Renal cortex interstitium (tissue), 11 donors: ENCODE data around the gene DEF6. TPM values are rescaled to one million over a fixed set of nuclear protein-coding genes. Genes with fewer than 3 reads are reported as not detected.
"Not testable (repeated sequence)": the region's sequence is repeated elsewhere in the genome, so short reads cannot be mapped to it uniquely, and the experiment has no call there.

Source experiments
- DNase-seq, 11 donors: peaks; one replicate each; pipeline ENCODE4 v3.0.0-alpha.2; 2013; ENCODE audit warnings: low read depth in 9 of 11, low spot score in 4 of 11; ENCODE audit errors: extremely low read depth in 1 of 11
- polyA plus RNA-seq, 3 donors: library from polyadenylated mRNA; unstranded; fragments of 120-200 nt; gene quantifications; one replicate each; pipeline ENCODE4 v1.2.1, GENCODE V29; 2013; ENCODE audit not compliant: insufficient read length in 3 of 3

DEF6 gene
- polyA plus RNA-seq, 3 donors, result 3.9 to 5.2 (median 4.8) TPM

DNA sequence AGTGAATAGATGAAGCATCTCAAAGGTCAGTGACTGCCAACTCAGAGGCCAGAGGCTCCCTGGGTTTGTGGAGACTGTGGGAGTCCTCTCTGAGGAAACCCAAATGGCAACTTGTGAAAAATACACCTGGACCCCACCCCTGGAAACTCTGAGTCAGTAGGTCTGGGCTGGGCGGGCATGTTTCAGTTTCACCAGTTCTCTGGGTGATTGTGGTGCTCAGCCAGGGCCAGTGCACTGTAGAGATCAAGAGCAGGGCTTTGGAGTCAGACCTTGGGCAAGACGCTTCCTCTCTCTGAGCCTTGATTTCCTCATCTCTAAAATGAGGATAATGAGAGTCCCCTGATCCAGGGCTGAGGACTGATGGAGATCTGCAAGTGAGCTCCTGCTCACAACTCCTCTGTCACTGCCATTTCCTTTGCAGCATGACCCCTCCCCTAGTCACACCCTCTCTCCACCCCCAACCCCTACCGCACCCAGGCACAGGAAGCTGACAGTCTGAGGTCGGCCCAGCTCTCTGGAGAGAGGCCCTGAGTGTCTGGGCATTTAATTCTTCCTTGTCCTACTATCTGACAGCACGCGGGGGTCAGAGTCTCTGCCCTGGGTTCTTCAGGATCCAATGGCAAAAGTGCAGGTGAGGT, 5.1 kb downstream of the DEF6 start:
- DNase-seq, result no peak

- no peak for DNase-seq
Measured at GRCh38 chr6:35304299-35304698, 6.7 kb downstream of the DEF6 start.

- DNase-seq, result no peak
Measured at GRCh38 chr6:35305117-35305516, 7.5 kb downstream of the DEF6 start.

DNA sequence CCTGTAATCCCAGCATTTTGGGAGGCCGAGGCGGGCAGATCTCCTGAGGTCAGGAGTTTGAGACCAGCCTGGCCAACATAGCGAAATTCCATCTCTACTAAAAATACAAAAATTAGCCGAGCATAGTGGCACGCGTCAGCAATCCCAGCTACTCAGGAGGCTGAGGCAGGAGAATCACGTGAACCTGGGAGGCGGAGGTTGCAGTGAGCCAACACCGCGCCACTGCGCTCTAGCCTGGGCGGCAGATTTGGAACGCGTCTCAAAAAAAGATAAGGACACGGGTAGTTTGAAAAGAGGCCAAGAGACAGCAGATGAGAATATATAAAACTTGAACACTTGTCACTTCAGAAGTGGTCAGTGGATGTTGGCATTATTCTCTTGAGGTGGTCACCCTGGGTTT, 9.5 kb downstream of the DEF6 start:
- DNase-seq, result not testable (repeated sequence)

GRCh38 chr6:35308543-35308942, 10.9 kb downstream of the DEF6 start:
- not testable (repeated sequence) for DNase-seq

- DNase-seq, result no peak
Measured at GRCh38 chr6:35309611-35310264, 12.1 kb downstream of the DEF6 start.

- DNase-seq, result no peak
Measured at GRCh38 chr6:35310265-35310831, 12.7 kb downstream of the DEF6 start.

DNA sequence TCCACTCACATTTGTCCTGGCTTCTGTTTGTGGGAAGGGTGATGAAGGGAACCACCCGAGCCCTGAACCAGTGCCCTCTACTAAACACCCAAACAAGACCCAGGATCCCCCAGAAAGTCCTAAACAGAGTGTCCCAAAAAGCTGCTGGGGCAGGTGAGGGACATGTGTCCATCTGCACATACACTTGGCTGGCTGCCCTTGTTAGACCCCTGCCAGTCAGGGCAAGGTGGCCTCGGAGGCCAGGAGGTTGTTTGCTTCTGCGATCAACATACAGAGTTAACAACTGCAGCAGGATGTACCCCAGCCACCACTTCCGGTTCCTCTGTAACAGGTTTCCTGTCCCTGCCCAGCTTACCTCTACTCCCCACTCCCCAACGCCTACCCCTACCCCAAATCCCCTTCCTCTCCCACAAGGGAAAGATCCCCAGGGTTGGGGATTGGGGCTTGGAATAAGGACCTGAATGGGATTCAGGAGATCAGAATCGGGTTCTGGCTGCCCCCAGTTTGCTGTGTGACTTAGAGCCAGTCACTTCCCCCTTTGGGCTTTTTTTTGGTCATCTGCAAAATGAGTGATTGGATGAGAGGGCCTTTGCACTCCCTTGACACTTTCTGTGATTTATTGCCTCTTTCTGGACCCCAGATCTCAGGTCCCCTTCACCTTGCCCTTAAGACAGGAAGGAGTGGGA, 13.9 kb downstream of the DEF6 start:
- DNase-seq, result no peak

DNA sequence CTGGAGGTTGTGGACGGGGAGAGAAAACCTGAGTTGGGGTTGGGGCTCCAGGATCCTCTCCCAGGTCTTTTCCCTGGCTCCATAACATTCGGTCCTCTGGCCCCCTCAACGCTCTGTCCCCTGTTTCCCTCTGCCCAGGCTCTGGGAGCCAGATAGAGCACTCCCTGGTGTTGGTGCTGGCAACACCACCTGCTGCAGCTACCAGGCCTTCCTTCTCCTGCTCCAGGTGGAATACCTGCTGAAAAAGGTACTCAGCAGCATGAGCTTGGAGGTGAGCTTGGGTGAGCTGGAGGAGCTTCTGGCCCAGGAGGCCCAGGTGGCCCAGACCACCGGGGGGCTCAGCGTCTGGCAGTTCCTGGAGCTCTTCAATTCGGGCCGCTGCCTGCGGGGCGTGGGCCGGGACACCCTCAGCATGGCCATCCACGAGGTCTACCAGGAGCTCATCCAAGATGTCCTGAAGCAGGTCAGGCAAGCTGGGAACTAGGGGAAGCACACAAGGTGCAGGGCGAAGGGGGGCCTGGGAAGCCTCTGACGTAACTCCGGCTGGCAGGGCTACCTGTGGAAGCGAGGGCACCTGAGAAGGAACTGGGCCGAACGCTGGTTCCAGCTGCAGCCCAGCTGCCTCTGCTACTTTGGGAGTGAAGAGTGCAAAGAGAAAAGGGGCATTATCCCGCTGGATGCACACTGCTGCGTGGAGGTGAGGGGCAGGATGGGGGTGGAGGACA, 14.6 kb downstream of the DEF6 start:
- DNase-seq, result no peak

DNA sequence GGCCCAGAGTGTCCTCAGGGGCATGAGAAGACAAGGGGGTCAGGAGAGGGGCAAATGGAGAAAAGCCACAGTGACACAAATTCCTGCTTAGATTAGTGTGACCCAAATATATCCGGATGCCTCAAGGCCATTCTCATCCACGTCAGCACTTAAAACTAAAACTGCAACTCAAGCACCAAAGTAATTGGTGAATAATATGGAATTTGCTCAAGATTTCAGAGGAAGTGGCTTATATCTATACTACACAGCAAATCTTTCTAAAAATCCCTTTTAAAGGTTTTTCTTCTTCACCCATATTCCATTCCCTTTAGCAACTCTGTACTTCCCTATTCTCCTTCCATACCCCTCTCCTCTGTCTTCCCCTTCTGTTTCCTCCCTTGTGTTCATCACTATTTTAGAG, 15.2 kb downstream of the DEF6 start:
- no peak for DNase-seq

GRCh38 chr6:35317483-35318195, 20.0 kb downstream of the DEF6 start:
- DNase-seq, result peak in 2 of 11 donors; percentile 15 to 20

- DNase-seq, result peak in 10 of 11 donors; percentile 47 to 84 (median 75)
Measured at GRCh38 chr6:35318196-35319171, 20.9 kb downstream of the DEF6 start.

DNA sequence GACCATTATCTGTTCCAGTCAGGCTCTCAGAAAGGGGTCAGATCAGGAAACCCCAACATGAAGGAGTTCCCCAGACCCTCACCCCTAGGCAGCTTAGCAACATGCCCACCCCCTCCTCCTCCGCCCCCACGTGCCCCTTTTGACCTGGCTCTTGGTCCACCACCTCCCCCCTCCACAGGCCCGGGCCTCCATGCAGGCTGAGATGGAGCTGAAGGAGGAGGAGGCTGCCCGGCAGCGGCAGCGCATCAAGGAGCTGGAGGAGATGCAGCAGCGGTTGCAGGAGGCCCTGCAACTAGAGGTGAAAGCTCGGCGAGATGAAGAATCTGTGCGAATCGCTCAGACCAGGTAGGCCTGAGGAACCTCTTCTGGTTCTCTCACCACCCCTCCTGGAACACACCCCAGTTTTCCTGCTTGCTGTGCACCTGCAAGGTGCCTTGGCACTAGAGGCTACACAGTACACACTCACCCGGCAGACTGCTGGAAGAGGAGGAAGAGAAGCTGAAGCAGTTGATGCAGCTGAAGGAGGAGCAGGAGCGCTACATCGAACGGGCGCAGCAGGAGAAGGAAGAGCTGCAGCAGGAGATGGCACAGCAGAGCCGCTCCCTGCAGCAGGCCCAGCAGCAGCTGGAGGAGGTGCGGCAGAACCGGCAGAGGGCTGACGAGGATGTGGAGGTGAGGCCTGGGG, 21.9 kb downstream of the DEF6 start:
- DNase-seq, result no peak

DNA sequence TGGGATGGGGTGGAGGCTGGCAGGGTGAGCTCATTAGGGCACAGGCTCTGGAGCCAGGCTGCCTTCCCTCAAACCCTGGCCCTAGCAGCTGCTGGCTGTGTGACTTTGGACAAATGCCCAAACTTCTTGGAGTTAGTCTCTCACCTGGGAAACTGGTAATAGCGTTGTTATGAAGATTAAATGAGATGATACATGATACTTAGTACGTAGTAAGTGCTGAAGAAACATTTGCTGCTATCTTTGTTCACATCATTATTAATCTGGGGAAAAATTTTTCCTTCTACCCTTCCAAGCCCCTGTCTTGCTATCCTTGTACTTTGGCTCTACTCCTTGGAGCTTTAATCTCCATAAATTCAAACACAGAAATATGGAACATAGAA, 22.4 kb downstream of the DEF6 start:
- no peak for DNase-seq

- DNase-seq, result no peak
Measured at GRCh38 chr6:35321091-35321490, 23.5 kb downstream of the DEF6 start.

DNA sequence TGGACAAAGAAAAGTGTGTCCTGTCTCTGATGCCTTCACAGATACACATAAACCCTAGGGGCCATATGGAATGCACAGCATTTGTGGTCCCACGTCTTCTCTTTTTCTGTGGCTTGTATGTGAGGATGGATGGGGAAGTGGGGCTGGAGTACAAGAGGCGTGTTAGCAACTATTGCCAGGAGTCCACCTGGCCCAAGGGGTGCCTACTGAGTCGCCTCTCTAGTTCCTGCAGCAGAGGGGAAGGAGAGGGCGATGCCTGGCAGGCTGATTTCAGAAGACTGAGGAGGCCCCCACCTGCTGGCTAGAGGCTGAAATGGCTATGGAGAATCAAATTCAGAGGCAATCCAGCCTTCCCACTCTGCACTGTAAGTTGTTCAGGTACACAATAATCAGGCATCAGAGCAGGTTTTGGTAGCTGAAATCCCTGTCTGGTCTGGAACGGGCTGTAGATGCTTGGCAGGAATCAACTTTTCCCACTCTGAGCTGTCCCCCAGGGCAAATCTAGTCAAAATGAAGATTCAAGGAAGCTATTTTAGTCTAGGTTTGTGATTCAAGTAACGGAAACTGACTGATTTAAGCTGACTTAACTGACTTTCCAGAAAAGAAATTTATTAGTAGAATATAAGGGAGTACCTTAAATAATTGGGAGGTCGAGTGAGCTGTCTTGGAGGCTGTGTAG, 29.9 kb downstream of the DEF6 start:
- DNase-seq, result peak in 2 of 11 donors; percentile 31 to 41
